ENCODE measurements around the gene PPIE.
A peak's percentile ranks its signal among the peaks of the same experiment; 100 is the strongest.

The PPIE gene

GRCh38 chr1:39738622-39739366 lies at the start of gene PPIE:
PPIE (plus strand) TSS chr1:39738882; CDS start chr1:39738901, 19 bp downstream.
- peak; percentile 92 for DNase-seq (ENCODE audit: low read depth)

DNA sequence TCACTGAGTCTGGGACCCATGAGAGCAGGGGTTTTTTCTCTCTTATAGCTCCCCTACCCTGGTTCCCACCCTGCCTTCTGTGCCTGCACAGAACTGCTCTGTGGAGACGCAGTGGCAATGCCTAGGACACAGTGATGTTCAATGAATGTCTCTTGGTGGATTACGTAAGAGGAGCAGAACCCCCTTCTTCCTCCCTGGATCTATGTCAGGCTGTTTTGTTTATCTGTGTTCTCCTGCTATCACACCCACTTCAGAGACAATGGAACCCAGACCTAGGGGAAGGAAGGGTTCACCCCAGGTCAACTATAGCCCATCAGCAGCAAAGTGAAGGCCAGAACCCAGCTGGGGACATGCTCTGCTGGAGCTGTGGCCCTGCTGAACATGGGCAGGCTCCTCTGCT lies 49.5 kb upstream of the PPIE start:
- no peak for DNase-seq (ENCODE audit: low read depth)

GRCh38 chr1:39689635-39690034 lies 49.0 kb upstream of the PPIE start:
- no peak for DNase-seq (ENCODE audit: low read depth)

GRCh38 chr1:39690225-39690624 lies 48.5 kb upstream of the PPIE start:
- no peak for DNase-seq (ENCODE audit: low read depth)

GRCh38 chr1:39690794-39691382 lies 47.8 kb upstream of the PPIE start:
- no peak for DNase-seq (ENCODE audit: low read depth)

GRCh38 chr1:39691383-39692151 lies 47.1 kb upstream of the PPIE start, which contains the start of gene HPCAL4:
HPCAL4 (minus strand) TSS chr1:39691433; CDS start chr1:39684603, 6,830 bp downstream.
- peak; percentile 78 for DNase-seq (ENCODE audit: low read depth)

DNA sequence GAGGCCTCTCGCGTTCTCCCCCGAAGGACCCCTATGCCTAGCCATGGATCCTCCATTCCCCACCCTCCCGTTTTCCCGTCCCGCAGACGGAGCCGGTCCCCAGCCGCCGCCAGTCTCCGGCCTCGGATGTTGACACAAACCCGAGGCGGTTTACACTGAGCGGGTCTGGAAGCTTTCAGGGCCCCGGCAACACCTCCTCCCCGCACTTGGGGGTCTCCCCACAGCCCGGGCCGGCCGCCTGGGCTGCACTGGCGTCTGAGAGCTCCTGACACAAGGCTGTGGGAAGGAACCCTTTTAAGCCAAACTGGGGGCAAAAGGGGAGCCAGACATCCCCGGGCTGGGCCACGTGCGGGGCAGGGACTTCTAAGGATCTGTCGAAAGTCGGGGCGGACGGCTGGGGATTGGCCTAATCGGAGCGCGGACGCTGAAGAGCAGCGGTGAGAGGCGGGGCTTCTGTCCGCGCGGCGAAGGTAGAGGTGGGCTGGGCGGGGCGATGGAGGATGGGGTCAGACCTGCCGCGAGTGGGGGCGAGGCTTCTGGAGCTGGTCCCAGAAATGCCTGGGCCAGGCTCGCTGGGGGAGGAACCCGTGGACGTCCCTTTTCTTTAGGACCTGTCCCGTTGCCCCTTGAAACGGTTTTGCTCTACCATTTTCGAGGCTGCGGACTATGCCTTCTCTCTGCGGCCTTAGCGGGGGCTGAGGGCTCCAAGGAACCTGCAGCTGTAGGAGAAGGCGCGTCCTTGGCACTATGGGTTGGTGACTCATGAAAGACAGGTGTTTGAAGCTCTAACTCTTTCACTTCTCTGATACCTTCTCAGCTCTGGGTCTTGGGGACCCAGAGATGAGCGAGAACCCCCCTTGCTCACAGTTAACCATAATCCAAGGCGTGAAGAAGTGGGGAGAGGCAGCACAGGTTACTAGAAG lies 46.3 kb upstream of the PPIE start:
- DNase-seq (ENCODE audit: low read depth) = no peak

DNA sequence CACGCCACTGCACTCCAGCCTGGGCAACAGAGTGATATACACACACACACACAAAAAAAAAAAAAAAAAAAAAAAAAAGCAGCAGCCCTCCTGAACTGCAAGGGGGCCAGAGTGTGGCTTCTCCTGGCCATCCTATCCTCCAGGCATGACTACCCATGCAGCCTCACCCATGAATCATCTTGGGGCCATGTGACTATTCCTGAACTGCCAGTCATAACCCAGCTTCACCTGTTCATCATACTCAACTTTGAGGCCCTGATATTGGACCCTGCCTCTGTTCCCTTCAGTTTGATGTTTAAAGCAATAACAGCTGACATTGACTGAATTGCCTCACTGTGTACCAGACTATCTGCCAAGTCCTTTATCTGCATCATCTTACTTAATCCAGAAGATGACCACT lies 44.7 kb upstream of the PPIE start:
- DNase-seq (ENCODE audit: low read depth) = no peak

DNA sequence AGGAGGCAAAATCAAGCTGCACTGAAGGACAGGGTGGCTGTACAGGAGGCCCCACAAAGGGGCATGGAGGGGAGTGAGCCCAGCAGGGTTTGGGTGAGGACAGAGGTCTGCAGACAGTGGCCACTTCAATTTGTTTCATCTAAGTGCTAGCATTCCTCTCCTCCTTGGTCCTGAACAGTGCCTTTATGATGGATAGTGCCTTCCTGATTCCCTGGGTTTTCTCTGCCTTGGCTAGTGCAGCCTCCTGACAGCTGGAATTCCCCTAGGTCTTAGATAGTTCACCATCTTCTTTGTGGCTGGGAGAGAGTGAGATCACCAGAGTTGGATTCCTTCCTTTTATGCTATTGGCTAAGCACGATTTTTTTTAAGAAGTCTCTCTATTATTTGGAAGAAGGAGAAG lies 43.7 kb upstream of the PPIE start:
- DNase-seq (ENCODE audit: low read depth) = no peak

- no peak for DNase-seq (ENCODE audit: low read depth)
Observed at GRCh38 chr1:39696448-39696847, 42.2 kb upstream of the PPIE start.

DNA sequence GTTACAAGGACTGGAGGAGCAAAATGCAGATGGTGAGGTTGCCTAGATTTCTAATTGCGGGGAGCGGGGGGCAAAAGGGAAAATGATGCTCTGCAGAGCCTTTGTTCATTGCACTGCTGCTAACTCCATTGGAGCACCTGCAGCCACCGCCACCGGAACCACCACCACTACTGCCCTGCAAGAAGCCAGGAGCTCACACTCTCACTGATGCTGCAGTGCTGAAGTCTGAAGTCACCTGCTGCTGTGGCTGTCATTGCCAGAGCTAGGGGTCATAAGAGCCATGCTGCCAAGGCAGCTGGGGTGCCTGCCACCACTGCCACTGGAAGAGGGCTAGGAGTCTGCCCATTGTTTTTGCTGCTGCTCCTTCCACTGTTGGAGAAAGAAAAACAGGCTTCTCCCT lies 40.1 kb upstream of the PPIE start:
- DNase-seq (ENCODE audit: low read depth) = no peak

- no peak for DNase-seq (ENCODE audit: low read depth)
Observed at GRCh38 chr1:39699419-39699818, 39.3 kb upstream of the PPIE start.

- DNase-seq (ENCODE audit: low read depth) = no peak
Observed at GRCh38 chr1:39700348-39700747, 38.3 kb upstream of the PPIE start.

DNA sequence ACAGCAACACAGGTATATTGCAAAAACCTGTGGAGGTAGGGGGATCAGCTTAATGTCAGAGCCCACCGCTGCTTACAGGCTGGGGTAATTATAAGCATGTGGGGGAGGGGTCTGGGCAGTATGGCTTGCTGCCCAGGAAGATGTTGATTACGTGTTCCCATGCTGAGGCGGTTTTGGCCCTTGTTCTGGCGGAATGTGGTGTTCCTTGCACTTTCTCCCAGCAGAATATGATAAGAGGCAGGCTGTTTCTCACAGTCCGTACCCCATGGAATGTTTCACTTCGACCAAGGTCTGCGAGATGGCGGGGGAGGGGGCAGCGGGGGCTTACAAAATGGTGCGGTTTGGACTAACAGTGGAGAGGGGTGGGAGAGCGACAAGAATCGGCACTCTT lies 37.6 kb upstream of the PPIE start:
- DNase-seq (ENCODE audit: low read depth) = peak; percentile 21

GRCh38 chr1:39704757-39705156 lies 33.9 kb upstream of the PPIE start:
- no peak for DNase-seq (ENCODE audit: low read depth)

DNA sequence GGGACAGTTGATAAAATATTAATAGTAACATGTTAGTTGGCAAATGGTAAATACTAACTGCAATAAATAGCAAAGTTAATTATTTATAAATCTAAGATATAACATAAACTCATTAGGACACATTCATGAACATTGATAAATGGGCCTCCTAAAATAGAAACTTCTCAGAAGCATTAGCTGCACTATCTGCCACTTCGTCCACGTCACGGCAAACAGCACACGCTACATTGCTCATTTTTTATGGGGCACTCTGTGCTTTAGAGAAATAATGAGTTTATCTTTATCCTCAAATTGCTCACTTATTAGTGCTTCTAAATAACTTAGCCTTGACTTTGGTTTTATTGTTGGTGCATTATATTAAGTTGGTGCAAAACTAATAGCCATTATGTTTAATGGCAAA lies 31.2 kb upstream of the PPIE start:
- no peak for DNase-seq (ENCODE audit: low read depth)

- no peak for DNase-seq (ENCODE audit: low read depth)
Observed at GRCh38 chr1:39711104-39711965, 27.3 kb upstream of the PPIE start.

- no peak for DNase-seq (ENCODE audit: low read depth)
Observed at GRCh38 chr1:39711966-39712340, 26.7 kb upstream of the PPIE start.

DNA sequence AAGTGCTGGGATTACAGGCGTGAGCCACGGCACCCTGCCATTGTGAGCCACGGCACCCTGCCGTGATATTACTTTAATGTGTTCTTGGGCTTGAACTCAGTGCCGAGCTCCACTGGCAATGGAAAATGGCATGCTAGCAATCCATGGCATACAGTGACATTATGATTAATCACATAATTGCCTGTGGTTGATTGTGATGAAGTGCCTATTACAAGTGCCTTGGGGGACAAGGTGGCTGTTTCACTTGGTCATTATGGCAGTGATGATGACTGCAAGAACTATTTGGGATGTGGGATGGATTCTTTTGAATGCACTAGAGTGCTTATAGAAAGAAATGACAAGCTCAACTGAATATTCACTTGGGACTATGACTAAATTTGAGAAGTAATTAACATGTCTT lies 25.1 kb upstream of the PPIE start:
- no peak for DNase-seq (ENCODE audit: low read depth)

DNA sequence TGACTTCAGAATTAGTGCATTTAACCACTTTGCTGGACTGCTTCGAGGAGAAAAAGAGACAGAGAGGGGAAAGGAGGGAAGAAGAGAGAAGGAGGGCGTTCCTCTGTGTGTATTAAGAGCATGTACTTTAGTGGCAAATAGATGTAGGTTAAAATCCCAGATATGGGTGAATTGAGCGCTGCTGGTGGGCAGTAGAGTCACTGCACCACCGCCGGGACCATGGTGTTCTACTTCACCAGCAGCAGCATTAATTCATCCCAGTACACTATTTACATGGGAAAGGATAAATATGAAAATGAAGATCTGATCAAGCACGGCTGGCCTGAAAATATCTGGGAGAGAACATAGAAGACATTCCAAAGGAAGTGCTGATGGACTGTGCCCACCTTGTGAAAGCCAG lies 20.9 kb upstream of the PPIE start:
- no peak for DNase-seq (ENCODE audit: low read depth)
